NCI-H2029 treated with DMSO at 0.1 percent for 48 hours (cell line): ENCODE results near the gene SPTBN4.
"Not testable (repeated sequence)": the region's sequence is repeated elsewhere in the genome, so short reads cannot be mapped to it uniquely, and the experiment has no call there.

ENCODE experiments used
- DNase-seq: peaks from one replicate; lab custom pipeline; 2025; lab: John Stamatoyannopoulos, UW

The SPTBN4 gene

GRCh38 chr19:40465025-40465556, 1.7 kb upstream of the SPTBN4 start:
- no peak for DNase-seq

DNA sequence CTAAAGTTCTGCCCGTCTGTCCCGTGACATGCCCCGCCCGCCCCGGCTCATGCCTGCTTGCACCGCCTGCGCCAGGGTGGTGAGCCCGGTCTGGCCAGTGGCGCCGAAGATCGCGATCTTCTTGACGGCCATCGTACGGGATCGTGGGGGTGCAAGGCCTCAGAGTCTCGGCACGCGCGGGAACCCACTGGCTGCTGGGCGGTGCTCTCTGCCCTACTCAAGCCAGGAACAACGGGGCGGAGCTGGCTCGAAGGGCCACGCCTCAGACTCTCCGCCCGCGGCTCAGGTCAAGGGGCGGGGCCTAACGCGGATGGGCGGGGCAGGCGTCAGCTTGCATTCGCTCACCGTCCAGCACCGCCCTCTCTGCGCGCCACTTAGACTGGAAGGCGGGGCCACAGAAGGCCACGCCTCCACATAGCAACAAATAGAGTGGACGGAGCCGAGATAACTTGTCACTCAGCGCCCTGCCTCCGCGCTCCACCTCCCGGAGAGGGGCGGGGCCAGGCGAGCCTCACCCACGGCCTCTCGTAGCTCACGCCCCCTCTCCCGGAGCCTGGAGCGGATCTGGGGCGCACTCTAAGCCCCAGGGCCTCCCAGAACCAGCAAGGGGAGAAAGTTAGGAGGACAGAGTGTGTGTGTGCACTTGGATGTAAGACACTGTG, 1.1 kb upstream of the SPTBN4 start, which contains the start of gene BLVRB:
Gene BLVRB, minus strand, starts transcription at position 189 of the 662 bp plus-strand sequence. Its CDS starts 57 bp downstream, at position 132.
- peak; percentile 87 for DNase-seq

DNA sequence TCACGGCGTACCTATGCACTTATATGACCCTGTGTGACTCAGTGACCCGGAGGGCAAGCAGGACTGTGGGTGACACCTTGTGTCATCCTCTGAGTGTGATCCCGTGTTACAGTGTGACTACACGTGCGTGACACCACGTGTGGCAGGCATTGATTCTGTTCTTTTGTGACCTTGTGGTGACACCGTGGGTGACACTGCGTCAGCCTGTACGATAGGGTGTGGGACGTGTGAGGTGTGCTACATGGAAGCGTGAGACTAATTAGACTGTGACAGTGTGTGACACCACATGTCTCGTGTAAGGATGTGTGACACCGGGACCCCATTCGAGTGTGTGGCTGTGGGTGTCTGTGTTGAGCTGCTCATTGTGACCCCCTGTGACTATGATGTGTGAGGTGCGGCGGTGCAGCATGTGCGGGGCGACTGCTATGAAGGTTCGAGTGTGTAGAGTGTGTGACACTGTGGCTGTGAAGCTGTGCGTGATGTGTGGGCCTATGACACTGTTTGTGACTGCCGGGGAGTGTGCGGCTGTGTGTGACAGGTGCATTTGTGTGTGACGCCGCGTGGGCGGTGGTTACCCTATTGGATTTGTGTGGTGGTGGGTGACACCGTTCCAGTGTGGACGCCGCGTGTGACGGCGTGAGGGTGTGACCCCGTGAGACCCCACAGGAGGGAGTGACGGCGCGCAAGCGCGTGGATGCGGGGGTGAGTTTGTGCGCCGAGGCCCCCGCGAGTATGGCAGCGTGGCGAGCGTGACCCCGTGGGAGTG, 399 bp upstream of the SPTBN4 start:
- no peak for DNase-seq

GRCh38 chr19:40469011-40469410, 2.2 kb downstream of the SPTBN4 start:
- DNase-seq, result no peak

DNA sequence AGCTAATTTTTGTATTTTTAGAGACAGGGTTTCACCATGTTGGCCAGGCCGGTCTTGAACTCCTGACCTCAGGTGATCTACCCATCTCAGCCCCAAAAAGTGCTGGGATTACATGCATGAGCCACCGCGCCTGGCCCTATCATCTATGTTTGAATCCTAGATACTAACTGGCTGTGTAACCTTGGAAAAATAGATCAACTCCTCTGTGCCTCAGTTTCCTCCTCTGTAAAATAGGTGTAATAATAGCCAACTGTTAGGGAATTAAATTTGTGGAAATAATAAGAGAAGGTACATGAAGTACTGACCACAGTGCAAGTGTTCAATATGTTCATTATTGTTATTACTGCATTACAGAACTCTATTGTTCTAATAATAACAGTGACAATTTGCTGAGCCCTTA, 4.3 kb downstream of the SPTBN4 start:
- DNase-seq, result no peak

GRCh38 chr19:40472516-40472915, 5.7 kb downstream of the SPTBN4 start:
- no peak for DNase-seq

DNA sequence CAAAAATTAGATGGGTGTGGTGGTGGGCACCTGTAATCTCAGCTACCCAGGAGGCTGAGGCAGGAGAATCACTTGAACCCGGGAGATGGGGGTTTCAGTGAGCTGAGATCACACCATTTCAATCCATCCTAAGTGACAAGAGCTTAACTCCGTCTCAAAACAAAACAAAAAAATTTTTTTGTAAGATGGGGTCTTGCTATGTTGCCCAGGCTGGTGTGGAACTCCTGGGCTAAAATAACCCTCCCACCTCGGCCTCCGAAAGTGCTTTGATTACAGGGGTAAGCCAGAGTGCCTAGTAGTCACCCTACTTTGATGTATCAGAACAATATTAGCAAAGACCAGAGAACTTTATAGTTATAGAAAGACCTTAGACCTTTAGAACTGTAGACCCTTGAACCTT, 7.9 kb downstream of the SPTBN4 start:
- DNase-seq, result no peak

GRCh38 chr19:40475878-40476644, 9.3 kb downstream of the SPTBN4 start:
- DNase-seq, result not testable (repeated sequence)

DNA sequence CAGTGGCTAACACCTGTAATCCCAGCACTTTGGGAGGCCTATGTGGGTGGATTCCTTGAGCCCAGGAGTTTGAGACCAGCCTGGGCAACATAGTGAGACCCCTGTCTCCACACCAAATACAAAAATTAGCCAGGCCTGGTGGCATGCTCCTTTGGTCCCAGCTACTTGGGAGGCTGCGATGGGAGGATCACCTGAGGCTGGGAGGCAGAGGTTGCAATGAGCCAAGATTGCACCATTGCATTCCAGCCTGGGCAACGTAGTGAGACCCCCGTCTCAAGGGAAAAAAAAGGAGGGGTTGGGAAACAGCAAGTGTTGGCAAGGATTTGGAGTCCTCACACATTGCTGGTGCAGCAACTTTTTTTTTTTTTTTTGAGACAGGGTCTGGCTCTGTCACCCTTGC, 19.2 kb downstream of the SPTBN4 start:
- DNase-seq, result no peak

DNA sequence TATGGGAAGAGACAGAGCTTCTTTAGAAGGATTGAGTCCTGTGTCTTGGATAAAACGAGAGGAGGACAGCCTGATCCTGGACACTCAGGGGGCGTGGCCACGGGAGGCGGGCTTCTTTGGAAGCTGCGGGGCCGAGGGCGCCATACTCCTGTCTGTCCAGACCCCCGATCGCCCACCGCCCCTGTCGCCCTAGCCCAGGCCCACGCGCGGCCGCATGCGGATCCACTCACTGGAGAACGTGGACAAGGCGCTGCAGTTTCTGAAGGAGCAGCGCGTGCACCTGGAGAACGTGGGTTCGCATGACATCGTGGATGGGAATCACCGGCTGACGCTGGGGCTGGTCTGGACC, 23.1 kb downstream of the SPTBN4 start:
- no peak for DNase-seq

DNA sequence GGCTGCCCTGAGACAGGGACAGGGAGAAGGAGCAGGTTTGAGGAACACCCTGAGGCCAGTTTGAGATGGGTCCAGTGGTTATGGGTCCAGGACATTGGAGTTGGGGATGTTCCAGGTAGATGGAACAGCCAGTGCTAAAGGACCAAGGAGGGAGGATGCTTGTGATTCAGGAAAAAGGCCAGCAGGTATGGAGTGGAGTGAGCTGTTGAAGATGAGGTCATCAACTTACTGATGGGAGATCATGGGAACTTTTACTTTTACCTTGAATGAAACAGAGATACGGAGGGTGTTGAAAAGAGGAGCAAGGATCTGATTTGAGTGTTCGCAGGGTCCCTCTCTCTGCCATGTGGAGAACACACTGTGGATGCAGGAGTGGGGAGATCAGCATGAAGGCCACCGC, 25.5 kb downstream of the SPTBN4 start:
- no peak for DNase-seq

DNA sequence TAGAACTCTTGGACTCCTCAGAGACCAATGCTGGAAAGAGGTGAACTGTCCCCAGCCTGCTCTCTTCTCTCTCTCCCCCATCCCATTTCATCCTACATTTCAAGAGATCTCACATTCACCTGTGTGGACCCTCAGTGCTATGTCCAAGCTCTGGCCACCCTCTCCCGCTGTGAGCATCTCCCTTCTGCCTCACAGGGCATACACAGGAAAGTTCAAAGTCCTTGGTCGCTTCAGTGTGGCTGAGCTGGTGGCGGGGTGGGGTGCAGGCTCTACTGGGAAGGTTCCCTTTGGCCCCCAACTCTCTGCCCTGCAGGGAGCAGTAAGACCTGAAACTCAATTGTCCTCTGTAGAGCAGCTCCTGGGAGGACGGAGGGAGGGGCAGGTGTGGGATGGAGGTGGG, 27.0 kb downstream of the SPTBN4 start:
- DNase-seq, result no peak

DNA sequence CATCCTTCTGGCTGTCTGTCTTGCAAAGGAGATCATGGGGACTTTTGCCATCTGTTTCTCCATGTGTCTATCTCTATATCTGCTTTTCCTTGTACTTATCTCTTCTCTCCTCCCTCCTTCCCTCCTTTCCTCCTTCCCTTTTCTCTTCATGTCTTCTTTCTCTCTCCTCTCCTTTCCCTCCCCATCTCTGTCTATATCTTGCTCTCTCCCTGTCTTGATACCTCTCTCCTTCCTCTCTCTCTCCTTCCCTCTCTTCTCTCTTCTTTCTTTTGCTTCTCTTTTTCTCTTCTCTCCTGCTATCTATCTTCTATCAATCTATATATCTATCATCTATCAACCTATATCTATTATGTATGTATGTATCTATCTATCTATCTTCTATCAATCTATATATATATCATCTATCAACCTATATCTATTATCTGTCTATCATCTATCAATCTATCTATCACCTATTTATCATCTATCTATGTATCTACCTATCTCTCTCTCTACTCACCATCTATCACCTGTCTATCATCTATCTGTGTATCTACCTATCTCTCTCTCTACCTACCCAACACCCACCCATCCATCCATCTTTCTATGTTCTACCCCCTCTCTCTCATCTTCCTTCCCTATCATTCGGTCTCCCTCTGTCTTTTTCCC, 27.5 kb downstream of the SPTBN4 start:
- DNase-seq, result no peak

GRCh38 chr19:40497214-40497613, 30.4 kb downstream of the SPTBN4 start:
- no peak for DNase-seq

GRCh38 chr19:40499320-40499719, 32.5 kb downstream of the SPTBN4 start:
- no peak for DNase-seq

GRCh38 chr19:40500678-40501530, 34.1 kb downstream of the SPTBN4 start:
- not testable (repeated sequence) for DNase-seq

DNA sequence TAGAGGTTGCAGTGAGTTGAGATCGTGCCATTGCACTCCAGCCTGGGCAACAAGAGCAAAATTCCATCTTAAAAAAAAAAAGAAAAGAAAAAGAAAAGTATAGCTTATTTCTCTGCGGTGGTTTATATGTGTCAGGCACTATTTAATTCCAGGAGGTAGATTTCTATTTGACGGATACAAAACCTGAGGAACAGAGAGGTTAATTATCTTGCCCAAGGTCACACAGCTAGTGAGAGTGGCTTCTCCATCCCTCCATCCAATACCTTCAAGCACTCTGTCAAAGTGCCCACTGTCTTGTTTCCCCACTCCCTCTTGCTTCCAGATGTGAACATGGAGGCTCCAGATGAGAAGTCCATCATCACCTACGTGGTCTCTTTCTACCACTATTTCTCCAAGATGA, 34.8 kb downstream of the SPTBN4 start:
- no peak for DNase-seq

- DNase-seq, result no peak
These were observed 35.3 kb downstream of the SPTBN4 start for GRCh38 chr19:40502081-40502480.

- no peak for DNase-seq
These were observed 36.0 kb downstream of the SPTBN4 start for GRCh38 chr19:40502647-40503319.

DNA sequence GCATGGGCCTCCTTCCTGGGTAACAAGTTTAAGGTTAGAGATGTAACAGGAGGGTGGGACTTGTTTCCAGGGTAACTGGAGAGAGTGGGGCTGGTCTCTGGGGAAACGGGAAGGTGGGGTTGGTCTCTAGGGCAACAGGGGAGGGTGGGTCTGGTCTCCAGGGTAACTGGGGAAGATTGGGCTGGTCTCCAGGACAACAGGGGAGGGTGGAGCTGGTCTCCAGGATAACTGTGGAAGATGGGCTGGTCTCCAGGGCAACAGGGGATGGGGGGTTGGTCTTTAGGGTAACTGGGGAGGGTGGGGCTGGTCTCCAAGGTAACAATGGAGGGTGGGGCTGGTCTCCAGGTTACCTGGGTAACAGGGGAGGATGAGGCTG, 36.5 kb downstream of the SPTBN4 start:
- no peak for DNase-seq

GRCh38 chr19:40506099-40506498, 39.3 kb downstream of the SPTBN4 start:
- no peak for DNase-seq
